OCI-LY1 (cell line): ENCODE data around the gene OSBPL6.

Source experiments
- H2AFZ ChIP-seq: fragments of 200-600 bp; sonication (generic), shearing (Covaris generic); 2 replicates; pipeline ENCODE4 v1.6.0; 2014; ENCODE audit warnings: antibody characterized with exemption, mild to moderate bottlenecking, low read length
- H3F3A ChIP-seq: fragments of 200-600 bp; sonication (generic), shearing (Covaris generic); 2 replicates; pipeline ENCODE4 v1.6.0; 2014; ENCODE audit warnings: mild to moderate bottlenecking, antibody characterized with exemption, low read length, moderate library complexity; ENCODE audit not compliant: insufficient read depth
- H3K27ac ChIP-seq: fragments of 200-600 bp; sonication (generic); 2 replicates; pipeline ENCODE4 v1.5.1; 2014; ENCODE audit warnings: low read length, mixed run types, mild to moderate bottlenecking, low read depth; ENCODE audit not compliant: poor library complexity, severe bottlenecking
- H3K27me3 ChIP-seq: fragments of 200-600 bp; sonication (generic); 2 replicates; pipeline ENCODE4 v1.6.0; 2014; ENCODE audit warnings: antibody characterized with exemption, mild to moderate bottlenecking, low read length, moderate library complexity; ENCODE audit not compliant: insufficient read depth
- H3K36me3 ChIP-seq: fragments of 200-600 bp; sonication (generic); 2 replicates; pipeline ENCODE4 v1.6.1; 2014; ENCODE audit warnings: mild to moderate bottlenecking, antibody characterized with exemption, low read length, moderate library complexity, mixed read lengths; ENCODE audit not compliant: insufficient read depth
- H3K4me1 ChIP-seq: fragments of 200-600 bp; sonication (generic); 2 replicates; pipeline ENCODE4 v1.5.1; 2014; ENCODE audit warnings: mild to moderate bottlenecking, low read length, moderate library complexity; ENCODE audit not compliant: insufficient read depth, severe bottlenecking
- H3K4me2 ChIP-seq: fragments of 200-600 bp; sonication (generic), shearing (Covaris generic); 2 replicates; pipeline ENCODE4 v1.6.1; 2014; ENCODE audit warnings: low read length
- H3K4me3 ChIP-seq: fragments of 200-600 bp; sonication (generic); 2 replicates; pipeline ENCODE4 v1.5.1; 2014; ENCODE audit warnings: low read length, low read depth, mild to moderate bottlenecking, mixed read lengths; ENCODE audit not compliant: poor library complexity, severe bottlenecking
- H3K79me2 ChIP-seq: fragments of 200-600 bp; shearing (Covaris generic); 2 replicates; pipeline ENCODE4 v1.6.1; 2016; ENCODE audit warnings: mixed run types, low read length, mixed read lengths; ENCODE audit not compliant: insufficient read depth
- H3K9ac ChIP-seq: fragments of 200-600 bp; sonication (generic), shearing (Covaris generic); 2 replicates; pipeline ENCODE4 v1.6.1; 2014; ENCODE audit warnings: mild to moderate bottlenecking, low read length, mixed read lengths
- H3K9me2 ChIP-seq: fragments of 200-600 bp; sonication (generic), shearing (Covaris generic); 2 replicates; pipeline ENCODE4 v1.6.1; 2014; ENCODE audit warnings: low read depth, mild to moderate bottlenecking, low read length, mixed read lengths
- H3K9me3 ChIP-seq: fragments of 200-600 bp; shearing (Covaris generic); 2 replicates; pipeline ENCODE4 v1.6.1; 2014; ENCODE audit warnings: low read length, mixed read lengths
- H4K20me1 ChIP-seq: fragments of 200-600 bp; sonication (generic), shearing (Covaris generic); 2 replicates; pipeline ENCODE4 v1.6.0; 2016; ENCODE audit warnings: mild to moderate bottlenecking, low read length; ENCODE audit not compliant: insufficient read depth
- EZH2 ChIP-seq: fragments of 200-600 bp; sonication (generic), shearing (Covaris generic); IDR thresholded peaks from 2 replicates; pipeline ENCODE4 v1.8.0; 2017; ENCODE audit warnings: borderline replicate concordance, mixed run types, mild to moderate bottlenecking, antibody characterized with exemption, low read length, moderate library complexity, mixed read lengths
- TF ChIP-seq, protein P1 (sequence below): fragments of 200-600 bp; sonication (generic), shearing (Covaris generic); IDR thresholded peaks from 2 replicates; pipeline ENCODE4 v1.5.1; 2017; ENCODE audit warnings: mild to moderate bottlenecking, antibody characterized with exemption, low read length, moderate library complexity, mixed read lengths

OSBPL6 gene

DNA sequence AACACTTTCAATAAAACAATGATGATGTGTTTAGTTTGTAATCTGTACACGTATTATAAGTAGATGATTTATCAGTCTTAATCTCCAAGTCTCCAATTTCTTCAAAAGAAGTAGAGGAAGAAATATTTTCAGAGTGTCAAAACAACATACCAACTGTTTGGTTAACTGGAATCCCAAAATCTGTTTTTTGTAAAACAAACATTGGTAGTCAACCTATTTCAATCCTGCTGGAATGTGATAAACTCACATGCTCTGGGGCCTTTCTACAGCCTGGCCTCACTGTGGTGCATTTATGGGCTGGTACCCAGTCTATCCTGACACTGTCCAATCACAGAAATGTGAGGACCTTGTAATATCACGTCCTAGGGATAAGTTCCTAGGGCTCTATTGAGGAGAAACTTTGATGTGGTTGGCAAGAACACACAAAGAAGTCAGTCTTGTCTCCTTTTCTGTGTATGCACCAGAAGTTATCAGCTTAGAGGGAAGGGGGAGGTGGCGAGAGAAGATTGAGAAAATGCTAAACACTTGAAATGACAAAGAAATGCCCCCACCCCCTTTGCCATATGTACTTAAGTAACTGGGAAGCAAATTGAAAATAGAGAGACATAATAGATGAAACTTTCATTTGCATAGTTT is 209.5 kb downstream of the OSBPL6 start:
- H3K9ac ChIP-seq, result peak overlapping the region; percentile 19; the same call in 1 of the 2 replicates
- H3F3A ChIP-seq, result no peaks in the 10 kb centered on the region
- TF ChIP-seq, protein P1, sequence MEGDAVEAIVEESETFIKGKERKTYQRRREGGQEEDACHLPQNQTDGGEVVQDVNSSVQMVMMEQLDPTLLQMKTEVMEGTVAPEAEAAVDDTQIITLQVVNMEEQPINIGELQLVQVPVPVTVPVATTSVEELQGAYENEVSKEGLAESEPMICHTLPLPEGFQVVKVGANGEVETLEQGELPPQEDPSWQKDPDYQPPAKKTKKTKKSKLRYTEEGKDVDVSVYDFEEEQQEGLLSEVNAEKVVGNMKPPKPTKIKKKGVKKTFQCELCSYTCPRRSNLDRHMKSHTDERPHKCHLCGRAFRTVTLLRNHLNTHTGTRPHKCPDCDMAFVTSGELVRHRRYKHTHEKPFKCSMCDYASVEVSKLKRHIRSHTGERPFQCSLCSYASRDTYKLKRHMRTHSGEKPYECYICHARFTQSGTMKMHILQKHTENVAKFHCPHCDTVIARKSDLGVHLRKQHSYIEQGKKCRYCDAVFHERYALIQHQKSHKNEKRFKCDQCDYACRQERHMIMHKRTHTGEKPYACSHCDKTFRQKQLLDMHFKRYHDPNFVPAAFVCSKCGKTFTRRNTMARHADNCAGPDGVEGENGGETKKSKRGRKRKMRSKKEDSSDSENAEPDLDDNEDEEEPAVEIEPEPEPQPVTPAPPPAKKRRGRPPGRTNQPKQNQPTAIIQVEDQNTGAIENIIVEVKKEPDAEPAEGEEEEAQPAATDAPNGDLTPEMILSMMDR, result no peak
- TF ChIP-seq EZH2, result no peak
- H3K79me2 ChIP-seq, result no peaks in the 10 kb centered on the region
- peak overlapping the region; percentile 88 for H3K27ac ChIP-seq
- no peaks in the 10 kb centered on the region for H3K9me2 ChIP-seq
- H3K4me1 ChIP-seq, result peaks cover 31% of the 10 kb centered on the region
- H3K4me2 ChIP-seq, result peak overlapping the region; percentile 40; the same call in 1 of the 2 replicates
- H3K27me3 ChIP-seq, result no peaks in the 10 kb centered on the region
- H3K4me3 ChIP-seq, result no peak overlapping the region
- no peak overlapping the region for H2AFZ ChIP-seq
- H4K20me1 ChIP-seq, result no peaks in the 10 kb centered on the region
- H3K9me3 ChIP-seq, result no peaks in the 10 kb centered on the region
- H3K36me3 ChIP-seq, result no peaks in the 10 kb centered on the region

DNA sequence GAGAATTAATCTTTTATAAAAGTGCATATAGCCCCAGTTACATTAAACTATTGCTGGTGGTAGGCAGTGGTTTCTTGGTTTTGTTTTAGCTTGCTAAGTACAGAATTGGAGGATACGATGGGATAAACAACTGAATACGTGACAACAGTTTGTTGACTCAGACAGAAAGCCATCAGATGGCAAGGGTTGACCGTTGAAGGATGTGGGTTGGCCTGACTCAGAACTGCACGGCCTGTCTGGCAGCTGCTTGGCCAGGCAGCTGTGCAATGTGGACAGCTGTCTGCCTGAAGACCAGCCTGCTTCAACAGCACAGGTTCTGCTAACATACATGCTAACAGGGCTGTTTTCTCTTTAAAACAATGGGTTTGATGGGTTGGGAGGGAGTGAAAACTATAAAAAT is 210.1 kb downstream of the OSBPL6 start:
- Histone ChIP-seq H3K9me2 (no peaks in the 10 kb centered on the region), H3K27me3 (no peaks in the 10 kb centered on the region), H3K9me3 (no peaks in the 10 kb centered on the region), H3K79me2 (no peaks in the 10 kb centered on the region), H3K4me2 (peak overlapping the region; percentile 40), H3K27ac (peak overlapping the region; percentile 88), H3K4me1 (peaks cover 30% of the 10 kb centered on the region), H2AFZ (no peak overlapping the region), H3K36me3 (no peaks in the 10 kb centered on the region), H4K20me1 (no peaks in the 10 kb centered on the region), H3K9ac (peak overlapping the region; percentile 19; the same call in 1 of the 2 replicates), H3K4me3 (no peak overlapping the region), H3F3A (no peaks in the 10 kb centered on the region)
- TF ChIP-seq EZH2, result no peak
- TF ChIP-seq, protein P1, result no peak

DNA sequence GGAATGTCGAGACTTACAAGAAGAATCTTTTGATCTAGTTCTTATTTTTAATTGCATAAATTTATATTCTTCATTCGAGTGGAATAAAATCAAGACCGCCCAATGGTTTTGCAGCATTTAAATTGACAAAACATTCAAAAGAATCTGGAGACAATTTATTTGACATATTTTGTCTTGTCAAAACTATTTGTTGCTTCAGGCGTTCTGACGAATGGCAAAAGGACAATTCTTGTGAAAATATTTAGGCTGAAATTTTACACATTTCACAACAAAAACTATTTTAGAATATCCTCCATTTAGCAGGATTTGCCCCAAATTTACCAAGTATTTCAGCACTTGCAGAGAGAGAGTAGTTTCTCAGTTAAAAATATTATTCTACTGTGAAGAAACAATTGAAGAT is 214.9 kb downstream of the OSBPL6 start:
- Histone ChIP-seq H3K9me3 (no peaks in the 10 kb centered on the region), H3K27ac (no peak overlapping the region), H3K27me3 (no peaks in the 10 kb centered on the region), H3K79me2 (no peaks in the 10 kb centered on the region), H3K9ac (no peak overlapping the region), H3K36me3 (no peaks in the 10 kb centered on the region), H3K9me2 (no peaks in the 10 kb centered on the region), H3F3A (no peaks in the 10 kb centered on the region), H3K4me3 (no peak overlapping the region), H3K4me2 (no peak overlapping the region), H4K20me1 (no peaks in the 10 kb centered on the region), H3K4me1 (peaks cover 23% of the 10 kb centered on the region), H2AFZ (no peak overlapping the region)
- TF ChIP-seq EZH2, result no peak
- TF ChIP-seq, protein P1, result no peak
